Tibial nerve (tissue), 4 donors: ENCODE data around the gene THEMIS. TPM values are rescaled to one million over a fixed set of nuclear protein-coding genes. Genes with fewer than 3 reads are reported as not detected.

ENCODE experiments used
- DNase-seq, 2 donors: peaks; one replicate each; pipeline ENCODE4 v3.0.0-alpha.2; 2019; ENCODE audit warnings: low spot score in 2 of 2
- H3K27ac ChIP-seq, 4 donors: fragments of 200-600 bp; sonication (generic) in 3 of 4; one replicate each; pipeline ENCODE4 v1.5.1; 2017 to 2019; ENCODE audit warnings: mild to moderate bottlenecking in 1 of 4
- H3K27me3 ChIP-seq, 2 donors: fragments of 200-600 bp; sonication (generic) in 1 of 2; one replicate each; pipeline versions ENCODE4 v1.5.1 to v1.6.0; 2017 to 2019
- H3K36me3 ChIP-seq, 3 donors: fragments of 200-600 bp; sonication (generic); one replicate each; pipeline ENCODE4 v1.5.1; 2018 to 2019
- H3K4me1 ChIP-seq, 4 donors: fragments of 200-600 bp; sonication (generic) in 3 of 4; one replicate each; pipeline ENCODE4 v1.5.1; 2017 to 2019
- H3K4me3 ChIP-seq, 4 donors: fragments of 200-600 bp; sonication (generic) in 3 of 4; one replicate each; pipeline ENCODE4 v1.5.1; 2017 to 2019; ENCODE audit warnings: mild to moderate bottlenecking in 1 of 4, moderate library complexity in 1 of 4
- H3K9me3 ChIP-seq, 4 donors: fragments of 200-600 bp; sonication (generic) in 3 of 4; one replicate each; pipeline ENCODE4 v1.5.1; 2017 to 2019
- CTCF ChIP-seq, 5 experiments: fragments of 200-600 bp in 3 of 5; fragments of 450-650 bp in 2 of 5; sonication (generic) in 3 of 5; IDR thresholded peaks; one replicate each; pipeline ENCODE4 v1.5.1; 2016 to 2019; ENCODE audit warnings: antibody characterized with exemption in 5 of 5, mild to moderate bottlenecking in 3 of 5, moderate library complexity in 2 of 5
- EP300 ChIP-seq, 2 donors: sonication (generic); formaldehyde crosslinking; IDR thresholded peaks; one replicate each; pipeline ENCODE4 v1.6.1; 2017; ENCODE audit warnings: antibody characterized with exemption in 2 of 2, mild to moderate bottlenecking in 1 of 2
- POLR2A ChIP-seq, 2 donors: fragments of 450-650 bp; IDR thresholded peaks; one replicate each; pipeline ENCODE4 v1.6.1; 2017; ENCODE audit warnings: antibody characterized with exemption in 2 of 2, mild to moderate bottlenecking in 2 of 2, moderate library complexity in 2 of 2
- WGBS, 2 donors: methylation state at CpG; one replicate each; pipeline ENCODE4 v1.1.5; 2018; 5-methylcytosine and 5-hydroxymethylcytosine counted together
- total RNA-seq, 4 donors: library from RNA; depleted of rRNA; stranded (reverse); fragments of >200 nt; gene quantifications; one replicate each; pipeline ENCODE4 v1.1.0, GENCODE V29; 2016

Gene THEMIS
- total RNA-seq, 4 donors from 2014 or later, result 0.22 to 0.98 (median 0.57) TPM

- TF ChIP-seq POLR2A (IDR thresholded peaks at IDR 0.05) (no peak), EP300 (IDR thresholded peaks at IDR 0.05) (no peak), CTCF (IDR thresholded peaks at IDR 0.05) (no peak)
- Histone ChIP-seq H3K9me3 (no peaks in the 10 kb centered on the region), H3K36me3 (no peaks in the 10 kb centered on the region), H3K4me1 (no peaks in the 10 kb centered on the region), H3K27me3 (no peaks in the 10 kb centered on the region), H3K4me3 (no peak overlapping the region), H3K27ac (no peak overlapping the region)
- no peak for DNase-seq
- WGBS, 2 donors, result 12 to 20% methylated on average over 2 of the region's 2 CpGs
Observed at GRCh38 chr6:127818149-127818548, 82.7 kb downstream of the THEMIS start.

- Histone ChIP-seq H3K4me3 (no peak overlapping the region), H3K27me3 (no peaks in the 10 kb centered on the region), H3K4me1 (no peaks in the 10 kb centered on the region), H3K9me3 (no peaks in the 10 kb centered on the region), H3K36me3 (no peaks in the 10 kb centered on the region), H3K27ac (no peak overlapping the region)
- TF ChIP-seq POLR2A (IDR thresholded peaks at IDR 0.05) (no peak), EP300 (IDR thresholded peaks at IDR 0.05) (no peak), CTCF (IDR thresholded peaks at IDR 0.05) (no peak)
- 79 to 84% methylated on average over 4 of the region's 4 CpGs for WGBS, 2 donors
- no peak for DNase-seq
Observed at GRCh38 chr6:127816643-127817042, 84.2 kb downstream of the THEMIS start.

GRCh38 chr6:127813699-127814027 lies 87.2 kb downstream of the THEMIS start:
- Histone ChIP-seq H3K4me3 (no peak overlapping the region), H3K27me3 (no peaks in the 10 kb centered on the region), H3K27ac (no peak overlapping the region), H3K36me3 (no peaks in the 10 kb centered on the region), H3K9me3 (no peaks in the 10 kb centered on the region), H3K4me1 (no peaks in the 10 kb centered on the region)
- TF ChIP-seq CTCF (IDR thresholded peaks at IDR 0.05), result no peak
- DNase-seq, result no peak
- WGBS, 2 donors, result 90% methylated on average over 5 of the region's 5 CpGs

- H3K27me3 ChIP-seq, result no peaks in the 10 kb centered on the region
- H3K4me1 ChIP-seq, result no peaks in the 10 kb centered on the region
- H3K4me3 ChIP-seq, result no peak overlapping the region
- TF ChIP-seq POLR2A (IDR thresholded peaks at IDR 0.05) (no peak), EP300 (IDR thresholded peaks at IDR 0.05) (no peak), CTCF (IDR thresholded peaks at IDR 0.05) (no peak)
- no peaks in the 10 kb centered on the region for H3K9me3 ChIP-seq
- DNase-seq, result no peak
- H3K36me3 ChIP-seq, result no peaks in the 10 kb centered on the region
- no peak overlapping the region for H3K27ac ChIP-seq
- 88 to 90% methylated on average over 16 of the region's 16 CpGs for WGBS, 2 donors
Observed at GRCh38 chr6:127812985-127813698, 87.7 kb downstream of the THEMIS start.

- Histone ChIP-seq H3K9me3 (no peaks in the 10 kb centered on the region), H3K27me3 (no peaks in the 10 kb centered on the region), H3K4me3 (no peak overlapping the region), H3K36me3 (no peaks in the 10 kb centered on the region), H3K4me1 (no peaks in the 10 kb centered on the region), H3K27ac (no peak overlapping the region)
- no peak for TF ChIP-seq EP300 (IDR thresholded peaks at IDR 0.05)
- TF ChIP-seq CTCF (IDR thresholded peaks at IDR 0.05), result no peak
- no peak for TF ChIP-seq POLR2A (IDR thresholded peaks at IDR 0.05)
- no peak for DNase-seq
- WGBS, 2 donors, result 30 to 50% methylated on average over 4 of the region's 4 CpGs
Observed at GRCh38 chr6:127811900-127812570, 88.8 kb downstream of the THEMIS start.
